Naive B cell (primary cell): ENCODE measurements around the gene ARFIP2. TPM values are rescaled to one million over a fixed set of nuclear protein-coding genes. Genes with fewer than 3 reads are reported as not detected.
A peak's percentile ranks its signal among the peaks of the same experiment; 100 is the strongest.

Experiments used
- ATAC-seq, 2 donors: fragments of 150-1000 bp; cut with Tn5 transposase; 2 replicates each; pipeline ENCODE4 v1.10.0; 2021; ENCODE audit warnings: low read depth in 2 of 2, mild to moderate bottlenecking in 2 of 2, moderate library complexity in 2 of 2
- DNase-seq: peaks from one replicate; pipeline ENCODE4 v3.0.0; 2022
- H3K27ac Mint-ChIP-seq, 6 donors: one replicate each; pipeline ENCODE4 v1.8.0; 2020 to 2022; ENCODE audit warnings: mild to moderate bottlenecking in 6 of 6, mixed read lengths in 6 of 6, moderate library complexity in 5 of 6, inconsistent platforms in 2 of 6
- H3K27me3 Mint-ChIP-seq, 3 donors: one replicate each; pipeline ENCODE4 v1.8.0; 2021 to 2022; ENCODE audit warnings: mixed read lengths in 3 of 3, mild to moderate bottlenecking in 1 of 3
- H3K36me3 Mint-ChIP-seq, 2 donors: one replicate each; pipeline ENCODE4 v1.8.0; 2020 to 2022; ENCODE audit warnings: mixed read lengths in 2 of 2, inconsistent platforms in 1 of 2, mild to moderate bottlenecking in 1 of 2
- H3K4me1 Mint-ChIP-seq, 3 donors: one replicate each; pipeline ENCODE4 v1.8.0; 2020 to 2022; ENCODE audit warnings: mixed read lengths in 3 of 3, inconsistent platforms in 1 of 3, mild to moderate bottlenecking in 1 of 3, moderate library complexity in 1 of 3
- H3K4me3 Mint-ChIP-seq, 8 donors: one replicate each; pipeline ENCODE4 v1.8.0; 2020 to 2022; ENCODE audit warnings: mild to moderate bottlenecking in 8 of 8, mixed read lengths in 8 of 8, moderate library complexity in 8 of 8, inconsistent platforms in 2 of 8
- H3K9me3 Mint-ChIP-seq, 7 donors: one replicate each; pipeline ENCODE4 v1.8.0; 2020 to 2022; ENCODE audit warnings: mixed read lengths in 7 of 7, mild to moderate bottlenecking in 5 of 7, inconsistent platforms in 2 of 7, moderate library complexity in 1 of 7
- polyA plus RNA-seq, 6 donors: library from polyadenylated mRNA; unstranded; fragments of 300-500 nt; fragmentation: Illumina TruSeq; gene quantifications; one replicate each; pipeline ENCODE4 v1.2.3, GENCODE V29; 2021; ENCODE audit warnings: low read depth in 6 of 6

Gene ARFIP2
- polyA plus RNA-seq, 6 donors from 2014 or later: 22.9 to 37.3 (median 29.7) TPM

DNA sequence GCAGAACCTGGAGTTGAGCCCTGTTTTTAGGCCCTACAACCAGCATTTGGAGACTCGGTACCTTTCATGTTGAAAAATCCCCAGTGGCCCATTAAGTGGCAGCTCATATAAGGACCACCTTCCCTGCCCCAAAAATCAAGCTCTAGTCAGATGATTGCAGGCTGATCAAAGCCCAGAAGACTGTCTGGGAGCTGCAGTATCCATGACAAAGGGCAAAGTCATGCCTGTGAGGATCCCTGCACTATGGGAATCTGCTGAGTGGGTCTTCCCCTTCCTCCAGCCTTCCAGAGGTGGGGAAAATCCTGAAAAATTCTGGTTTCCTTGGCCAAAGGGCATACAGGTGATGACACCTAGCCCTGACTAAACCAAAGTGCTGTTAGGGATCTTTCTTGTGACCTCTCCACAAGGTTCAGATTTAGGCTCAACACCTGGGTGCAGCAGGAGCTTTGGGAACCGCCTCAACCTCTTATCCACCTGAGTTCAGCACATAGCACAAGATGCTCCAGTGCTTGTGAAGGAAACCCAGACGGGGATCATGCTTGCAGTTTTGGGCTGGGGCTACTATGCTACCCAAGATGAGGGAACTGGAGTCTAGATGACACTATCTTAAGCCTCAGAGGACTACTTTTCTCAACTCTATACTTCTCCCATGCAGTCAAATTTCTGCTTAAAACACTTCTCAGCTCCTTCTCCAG is 6.2 kb downstream of the ARFIP2 start:
- ATAC-seq (no peak), DNase-seq (no peak)
- Mint-ChIP-seq H3K27me3 (no peaks in the 10 kb centered on the region), H3K9me3 (no peaks in the 10 kb centered on the region), H3K36me3 (no peaks in the 10 kb centered on the region), H3K4me3 (peak overlapping the region; percentile 4 to 93 (median 86)), H3K4me1 (peaks cover 11 to 45% (median 32%) of the 10 kb centered on the region in 3 donors), H3K27ac (peak overlapping the region; percentile 16 to 91 (median 80))

- Mint-ChIP-seq H3K4me3 (peak overlapping the region; percentile 77 to 93 (median 86)), H3K27me3 (no peaks in the 10 kb centered on the region), H3K9me3 (no peaks in the 10 kb centered on the region), H3K4me1 (peaks cover 7 to 39% (median 26%) of the 10 kb centered on the region in 3 donors), H3K27ac (peak overlapping the region; percentile 80 to 91 (median 86)), H3K36me3 (no peaks in the 10 kb centered on the region)
- no peak for DNase-seq
- ATAC-seq: no peak
These were observed 6.7 kb downstream of the ARFIP2 start for GRCh38 chr11:6474413-6474792.

GRCh38 chr11:6473451-6474412 is 7.4 kb downstream of the ARFIP2 start, which contains the start of gene TRIM3:
Gene TRIM3 (minus strand): TSS chr11:6473941. CDS start chr11:6465695, 8,246 bp downstream.
- no peaks in the 10 kb centered on the region for H3K27me3 Mint-ChIP-seq
- peaks cover 4 to 32% (median 22%) of the 10 kb centered on the region in 3 donors for H3K4me1 Mint-ChIP-seq
- peak within 1 kb of the TSS; percentile 83 to 96 (median 91) for H3K4me3 Mint-ChIP-seq
- DNase-seq: peak; percentile 71
- no peaks in the 10 kb centered on the region for H3K36me3 Mint-ChIP-seq
- H3K9me3 Mint-ChIP-seq: no peaks in the 10 kb centered on the region
- H3K27ac Mint-ChIP-seq: peak within 1 kb of the TSS; percentile 80 to 94 (median 90)
- peak; percentile 76 to 82 for ATAC-seq

DNA sequence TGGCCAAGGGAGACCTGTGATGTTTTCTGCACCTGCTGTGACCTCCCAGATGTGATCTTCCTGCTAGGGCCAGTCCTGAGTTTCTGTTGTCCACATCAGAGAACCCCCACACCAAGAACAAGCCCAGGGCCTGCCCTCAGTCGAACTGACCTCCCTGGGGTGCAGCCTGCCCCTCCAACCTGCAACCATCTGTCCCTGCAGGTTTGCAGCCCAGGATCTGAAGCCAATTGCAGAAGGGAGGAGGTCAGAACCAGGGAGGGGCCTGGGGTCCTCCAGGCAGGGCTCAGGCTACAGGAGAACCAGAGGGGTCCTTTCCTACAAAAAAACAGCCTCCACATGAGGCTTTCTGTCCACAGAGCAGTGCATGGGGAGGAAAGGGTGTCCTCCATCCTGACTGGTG is 8.2 kb downstream of the ARFIP2 start:
- Mint-ChIP-seq H3K4me1 (peaks cover 4 to 28% (median 22%) of the 10 kb centered on the region in 3 donors), H3K27ac (peak overlapping the region in 3 of 6 donors; percentile 19 to 80 (median 72)), H3K36me3 (no peaks in the 10 kb centered on the region), H3K4me3 (peak overlapping the region; percentile 69 to 94 (median 90)), H3K9me3 (no peaks in the 10 kb centered on the region), H3K27me3 (no peaks in the 10 kb centered on the region)
- DNase-seq (no peak), ATAC-seq (no peak)

- H3K27me3 Mint-ChIP-seq: no peaks in the 10 kb centered on the region
- H3K9me3 Mint-ChIP-seq: no peaks in the 10 kb centered on the region
- H3K36me3 Mint-ChIP-seq: peaks cover 0 to 5% of the 10 kb centered on the region in 2 donors
- no peak overlapping the region for H3K27ac Mint-ChIP-seq
- no peak for ATAC-seq
- no peak for DNase-seq
- H3K4me1 Mint-ChIP-seq: peaks cover 4 to 20% (median 18%) of the 10 kb centered on the region in 3 donors
- H3K4me3 Mint-ChIP-seq: no peak overlapping the region
These were observed 11.5 kb downstream of the ARFIP2 start for GRCh38 chr11:6469599-6469998.

DNA sequence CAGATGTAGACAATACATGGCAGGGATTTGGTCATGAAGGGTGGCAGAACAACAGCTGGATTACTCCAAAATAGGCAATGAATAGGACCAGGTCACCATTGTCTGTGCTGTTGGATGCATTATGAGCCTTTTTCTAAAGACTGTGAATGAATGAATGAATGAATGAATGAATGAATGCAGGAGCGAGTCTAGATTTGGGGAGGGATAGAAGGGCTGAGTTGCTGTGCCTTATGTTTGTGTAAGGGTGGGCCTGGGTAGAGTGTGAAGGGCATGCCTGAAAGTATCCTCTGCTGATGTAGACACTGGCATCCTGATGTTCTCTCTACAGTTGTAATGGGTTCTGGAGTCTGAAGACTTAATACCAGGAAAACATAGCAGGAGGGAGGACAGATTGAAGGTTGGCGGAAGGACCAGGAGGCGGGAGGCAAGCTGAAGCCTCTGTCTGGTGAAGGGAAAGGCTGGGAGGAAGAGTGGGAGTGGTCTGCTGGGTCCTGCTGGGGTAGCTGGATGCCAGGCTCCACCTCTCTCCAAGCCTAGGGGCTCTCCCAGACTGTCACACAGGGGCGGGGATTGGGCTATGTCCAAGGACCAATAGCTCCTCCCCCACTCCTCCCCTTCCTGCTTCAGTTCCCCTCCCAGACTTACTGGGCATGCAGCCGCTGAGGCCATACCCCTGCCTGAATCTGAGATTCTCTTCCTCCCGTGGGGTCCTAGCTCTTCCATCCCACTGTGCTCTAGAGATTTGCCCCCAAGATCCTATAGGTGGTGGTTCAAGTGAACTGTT is 12.2 kb downstream of the ARFIP2 start:
- no peak for DNase-seq
- peak in 1 of 2 donors; percentile 15 for ATAC-seq
- H3K4me1 Mint-ChIP-seq: peaks cover 4 to 14% (median 12%) of the 10 kb centered on the region in 3 donors
- no peaks in the 10 kb centered on the region for H3K9me3 Mint-ChIP-seq
- no peak overlapping the region for H3K27ac Mint-ChIP-seq
- no peaks in the 10 kb centered on the region for H3K27me3 Mint-ChIP-seq
- no peak overlapping the region for H3K4me3 Mint-ChIP-seq
- H3K36me3 Mint-ChIP-seq: peaks cover 2 to 5% of the 10 kb centered on the region in 2 donors

- peaks cover 4 to 26% of the 10 kb centered on the region in 2 donors for H3K36me3 Mint-ChIP-seq
- H3K27me3 Mint-ChIP-seq: no peaks in the 10 kb centered on the region
- DNase-seq: no peak
- H3K4me3 Mint-ChIP-seq: no peak overlapping the region
- no peaks in the 10 kb centered on the region for H3K4me1 Mint-ChIP-seq
- ATAC-seq: no peak
- peak overlapping the region in 1 of 6 donors; percentile 41 for H3K27ac Mint-ChIP-seq
- no peaks in the 10 kb centered on the region for H3K9me3 Mint-ChIP-seq
These were observed 22.1 kb downstream of the ARFIP2 start for GRCh38 chr11:6459099-6459450.

DNA sequence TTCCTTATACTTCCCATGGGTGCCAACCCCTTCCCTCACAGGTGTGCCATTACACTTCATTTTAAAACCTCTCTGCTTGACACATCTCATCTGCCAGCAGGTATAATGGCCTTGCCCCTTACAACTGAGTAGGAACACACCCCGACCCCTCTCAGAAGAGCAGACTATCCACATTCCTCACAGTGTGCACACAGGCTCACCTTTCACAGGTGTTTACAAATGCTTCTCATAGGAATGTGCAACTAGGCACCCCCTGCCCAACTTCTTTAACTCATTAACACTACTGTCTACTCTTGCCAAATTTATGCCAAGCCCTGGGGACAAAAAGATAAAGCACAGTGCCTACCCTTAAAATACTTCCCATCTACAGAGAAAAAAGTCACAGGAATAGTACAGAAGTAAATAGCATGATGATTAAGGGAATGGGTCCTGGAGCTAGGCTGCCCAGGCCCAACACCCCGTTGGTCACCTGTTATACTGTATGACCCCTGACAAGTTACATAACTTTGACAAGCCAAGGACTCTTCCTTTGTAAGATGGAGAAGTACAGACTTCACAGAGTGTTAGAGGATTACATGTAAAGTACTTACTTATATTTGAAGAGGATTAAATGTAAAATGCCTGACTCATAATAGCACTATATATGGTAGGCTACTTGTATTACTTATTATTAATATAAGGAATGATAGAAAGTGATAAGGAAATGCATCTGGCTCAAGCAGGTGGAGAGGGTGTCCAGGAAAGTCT is 22.6 kb downstream of the ARFIP2 start:
- Mint-ChIP-seq H3K9me3 (no peaks in the 10 kb centered on the region), H3K27me3 (no peaks in the 10 kb centered on the region), H3K36me3 (peaks cover 4 to 20% of the 10 kb centered on the region in 2 donors), H3K4me1 (no peaks in the 10 kb centered on the region), H3K4me3 (no peak overlapping the region), H3K27ac (peak overlapping the region in 1 of 6 donors; percentile 41)
- DNase-seq: no peak
- no peak for ATAC-seq

- no peaks in the 10 kb centered on the region for H3K9me3 Mint-ChIP-seq
- no peak for DNase-seq
- no peak overlapping the region for H3K27ac Mint-ChIP-seq
- H3K27me3 Mint-ChIP-seq: no peaks in the 10 kb centered on the region
- no peak overlapping the region for H3K4me3 Mint-ChIP-seq
- no peak for ATAC-seq
- no peaks in the 10 kb centered on the region for H3K4me1 Mint-ChIP-seq
- H3K36me3 Mint-ChIP-seq: peaks cover 4 to 16% of the 10 kb centered on the region in 2 donors
These were observed 23.4 kb downstream of the ARFIP2 start for GRCh38 chr11:6457581-6458320.

DNA sequence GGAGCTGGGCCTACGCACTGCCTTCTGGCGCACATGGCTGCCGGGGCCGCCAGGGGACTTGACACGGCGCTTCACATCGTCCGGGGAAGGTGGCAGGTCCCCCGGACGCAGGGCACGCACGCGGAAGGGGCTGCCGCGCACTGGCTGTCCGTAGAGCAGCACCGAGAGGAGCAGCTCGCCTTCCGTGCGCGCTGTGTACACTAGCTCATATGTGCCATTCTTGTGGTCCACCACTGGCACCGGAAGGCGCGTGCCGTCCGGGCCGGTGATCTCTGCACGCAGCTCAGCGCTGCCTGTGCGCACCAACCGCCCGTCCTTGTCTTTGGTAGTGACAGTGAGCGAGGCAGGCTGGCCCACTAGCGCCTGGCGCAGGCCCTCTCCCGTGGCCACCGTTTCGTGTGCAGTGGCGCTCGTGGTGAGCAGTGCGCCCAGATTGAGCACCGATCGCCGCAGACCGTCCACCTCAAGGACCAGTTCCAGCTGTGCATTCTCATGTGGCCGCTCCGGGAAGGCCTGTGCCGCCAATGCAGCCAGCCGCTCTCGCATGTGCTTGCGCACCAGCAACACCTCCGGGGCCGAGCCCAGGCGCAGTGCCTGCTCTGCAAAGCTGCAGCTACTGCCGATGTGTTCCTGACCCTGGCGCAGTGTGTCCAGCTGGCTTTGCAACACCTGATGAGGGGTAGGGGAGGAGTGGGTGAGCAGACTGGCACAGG is 24.6 kb downstream of the ARFIP2 start:
- Mint-ChIP-seq H3K27ac (peak overlapping the region in 1 of 6 donors; percentile 81), H3K36me3 (peaks cover 4 to 12% of the 10 kb centered on the region in 2 donors)

GRCh38 chr11:6455070-6455469 is 26.1 kb downstream of the ARFIP2 start:
- ATAC-seq (no peak), DNase-seq (no peak)
- Mint-ChIP-seq H3K4me1 (no peaks in the 10 kb centered on the region), H3K27me3 (no peaks in the 10 kb centered on the region), H3K4me3 (no peak overlapping the region), H3K27ac (peak overlapping the region in 2 of 6 donors; percentile 28 to 73), H3K36me3 (peaks cover 4 to 6% of the 10 kb centered on the region in 2 donors), H3K9me3 (no peaks in the 10 kb centered on the region)

More for the DNA sequence above, 24.6 kb downstream of the ARFIP2 start:
- H3K9me3 Mint-ChIP-seq: no peaks in the 10 kb centered on the region
- H3K4me1 Mint-ChIP-seq: no peaks in the 10 kb centered on the region
- ATAC-seq (no peak), DNase-seq (no peak)
- H3K27me3 Mint-ChIP-seq: no peaks in the 10 kb centered on the region
- no peak overlapping the region for H3K4me3 Mint-ChIP-seq
